Measurements from ENCODE around the gene DCAF8. TPM values are rescaled to one million over a fixed set of nuclear protein-coding genes. Genes with fewer than 3 reads are reported as not detected.

DCAF8 gene
- total RNA-seq, 1 donor from 2014 or later, result 172 TPM

- ChIA-PET POLR2A (no interaction called here), CTCF (interaction anchor here (2.3 kb wide), 1 partner anchor 28 kb away, joined by 9 read pairs; no protein-coding TSS in a partner anchor)
- TF ChIP-seq, protein P1, sequence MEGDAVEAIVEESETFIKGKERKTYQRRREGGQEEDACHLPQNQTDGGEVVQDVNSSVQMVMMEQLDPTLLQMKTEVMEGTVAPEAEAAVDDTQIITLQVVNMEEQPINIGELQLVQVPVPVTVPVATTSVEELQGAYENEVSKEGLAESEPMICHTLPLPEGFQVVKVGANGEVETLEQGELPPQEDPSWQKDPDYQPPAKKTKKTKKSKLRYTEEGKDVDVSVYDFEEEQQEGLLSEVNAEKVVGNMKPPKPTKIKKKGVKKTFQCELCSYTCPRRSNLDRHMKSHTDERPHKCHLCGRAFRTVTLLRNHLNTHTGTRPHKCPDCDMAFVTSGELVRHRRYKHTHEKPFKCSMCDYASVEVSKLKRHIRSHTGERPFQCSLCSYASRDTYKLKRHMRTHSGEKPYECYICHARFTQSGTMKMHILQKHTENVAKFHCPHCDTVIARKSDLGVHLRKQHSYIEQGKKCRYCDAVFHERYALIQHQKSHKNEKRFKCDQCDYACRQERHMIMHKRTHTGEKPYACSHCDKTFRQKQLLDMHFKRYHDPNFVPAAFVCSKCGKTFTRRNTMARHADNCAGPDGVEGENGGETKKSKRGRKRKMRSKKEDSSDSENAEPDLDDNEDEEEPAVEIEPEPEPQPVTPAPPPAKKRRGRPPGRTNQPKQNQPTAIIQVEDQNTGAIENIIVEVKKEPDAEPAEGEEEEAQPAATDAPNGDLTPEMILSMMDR (IDR thresholded peaks at IDR 0.05), result no peak
- Mint-ChIP-seq H3K36me3 (ENCODE audit: low read depth) (peaks cover 33% of the 10 kb centered on the region), H3K27me3 (no peaks in the 10 kb centered on the region), H3K27ac (no peak overlapping the region), H3K4me3 (no peak overlapping the region), H3K9me3 (no peaks in the 10 kb centered on the region), H3K4me1 (no peaks in the 10 kb centered on the region)
- intact Hi-C loops (cut with micrococcal nuclease), result no loop called here
- no peak for ATAC-seq (ENCODE audit: low read depth)
- DNase-seq, result no peak
Measured at GRCh38 chr1:160224606-160225005, 37.7 kb downstream of the DCAF8 start.

DNA sequence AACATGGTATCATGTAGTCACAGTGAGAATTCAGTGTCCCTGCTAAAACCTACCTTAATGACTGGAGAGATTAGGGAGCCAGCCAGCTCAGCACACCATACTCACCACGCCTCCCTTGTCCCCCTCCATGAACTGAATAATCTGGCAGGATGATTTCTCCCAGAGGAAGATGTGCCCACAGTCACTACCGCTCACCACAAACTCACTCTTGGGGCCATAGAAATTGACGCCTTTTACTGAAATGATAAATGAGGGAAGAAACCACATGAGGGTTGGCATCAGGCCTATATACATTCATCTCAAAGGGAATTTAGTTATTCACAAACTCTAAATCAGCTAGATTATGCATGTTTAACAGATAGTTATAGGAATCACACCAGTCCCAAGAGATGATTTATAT is 39.8 kb downstream of the DCAF8 start:
- H3K27me3 Mint-ChIP-seq, result no peaks in the 10 kb centered on the region
- no peaks in the 10 kb centered on the region for H3K4me1 Mint-ChIP-seq
- no peak overlapping the region for H3K27ac Mint-ChIP-seq
- TF ChIP-seq, protein P1 (IDR thresholded peaks at IDR 0.05), result no peak
- H3K9me3 Mint-ChIP-seq, result no peaks in the 10 kb centered on the region
- peaks cover 38% of the 10 kb centered on the region for H3K36me3 Mint-ChIP-seq (ENCODE audit: low read depth)
- intact Hi-C loops (cut with micrococcal nuclease), result no loop called here
- ATAC-seq (ENCODE audit: low read depth) (no peak), DNase-seq (no peak)
- CTCF ChIA-PET, result interaction anchor here (1.1 to 2.5 kb wide), 2 partner anchors 29 to 30 kb away, joined by 3 to 6 read pairs; no protein-coding TSS in a partner anchor
- POLR2A ChIA-PET, result no interaction called here
- no peak overlapping the region for H3K4me3 Mint-ChIP-seq

- Mint-ChIP-seq H3K9me3 (no peaks in the 10 kb centered on the region), H3K4me3 (no peak overlapping the region), H3K27me3 (no peaks in the 10 kb centered on the region), H3K27ac (no peak overlapping the region), H3K4me1 (no peaks in the 10 kb centered on the region), H3K36me3 (ENCODE audit: low read depth) (peaks cover 48% of the 10 kb centered on the region)
- TF ChIP-seq, protein P1 (IDR thresholded peaks at IDR 0.05), result no peak
- ATAC-seq (ENCODE audit: low read depth), result no peak
- intact Hi-C loops (cut with micrococcal nuclease), result no loop called here
- ChIA-PET CTCF (interaction anchor here (1.9 to 4.6 kb wide), 3 partner anchors 29 to 156 kb away, joined by 6 to 74 read pairs (median 26); partner anchors contain the start of gene CASQ1), POLR2A (interaction anchor here (1.2 kb wide), 1 partner anchor 28 kb away, joined by 3 read pairs; no protein-coding TSS in a partner anchor)
- no peak for DNase-seq
Measured at GRCh38 chr1:160221089-160221488, 41.3 kb downstream of the DCAF8 start.

- no peaks in the 10 kb centered on the region for H3K27me3 Mint-ChIP-seq
- ChIA-PET POLR2A (interaction anchor here (0.5 to 2.6 kb wide), 6 partner anchors 9 to 28 kb away, joined by 3 to 14 read pairs (median 4); partner anchors contain the start of gene PEA15), CTCF (interaction anchor here (1.0 to 4.6 kb wide), 14 partner anchors 9 to 156 kb away, joined by 3 to 74 read pairs (median 6); partner anchors contain the start of gene CASQ1)
- TF ChIP-seq, protein P1 (IDR thresholded peaks at IDR 0.05), result no peak
- intact Hi-C loops (cut with micrococcal nuclease), result no loop called here
- no peak overlapping the region for H3K27ac Mint-ChIP-seq
- H3K36me3 Mint-ChIP-seq (ENCODE audit: low read depth), result peaks cover 56% of the 10 kb centered on the region
- DNase-seq (no peak), ATAC-seq (ENCODE audit: low read depth) (no peak)
- no peaks in the 10 kb centered on the region for H3K4me1 Mint-ChIP-seq
- H3K4me3 Mint-ChIP-seq, result no peak overlapping the region
- H3K9me3 Mint-ChIP-seq, result no peaks in the 10 kb centered on the region
Measured at GRCh38 chr1:160220301-160220700, 42.0 kb downstream of the DCAF8 start.

DNA sequence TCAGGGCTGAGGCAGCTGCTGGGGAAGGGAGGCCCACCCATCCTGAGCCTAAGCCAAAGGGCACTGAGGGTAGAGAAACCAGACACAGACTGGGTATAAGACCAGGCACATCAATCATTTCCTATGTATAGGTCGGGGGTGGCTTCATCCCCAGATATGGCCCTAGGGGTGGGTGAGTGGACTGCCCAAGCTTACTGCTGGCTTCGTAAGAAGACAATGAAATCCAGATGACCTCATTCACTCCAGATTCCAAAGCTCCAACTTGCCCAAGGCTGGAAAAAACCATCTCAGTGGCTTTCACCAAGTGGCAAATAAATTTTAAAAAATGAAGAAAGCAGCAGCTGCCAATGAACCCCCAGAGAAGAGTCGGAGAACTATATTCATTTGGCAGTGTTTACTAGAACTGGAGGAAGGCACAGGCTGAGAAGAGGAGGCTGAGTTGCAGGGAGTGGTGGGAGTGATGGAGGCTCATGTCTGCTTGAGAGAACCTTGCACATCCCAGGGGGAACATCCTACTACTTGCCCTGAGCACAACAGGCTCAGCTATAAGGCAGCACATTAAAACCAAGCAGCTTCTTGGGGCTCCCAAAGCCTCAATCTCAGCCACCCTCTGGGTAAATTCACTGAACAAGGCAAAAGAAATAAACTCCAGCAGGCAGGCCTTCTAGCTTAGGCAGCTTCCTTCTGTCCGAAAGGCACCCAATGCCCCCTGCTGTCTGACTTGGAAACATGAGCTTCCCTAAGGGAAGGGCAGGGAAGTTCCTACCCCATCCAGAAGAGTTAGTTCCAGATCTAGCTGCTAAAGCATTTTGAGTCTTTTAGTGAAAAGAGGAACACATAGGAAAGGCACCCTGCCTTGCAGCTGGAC is 43.1 kb downstream of the DCAF8 start:
- ATAC-seq (ENCODE audit: low read depth) (no peak), DNase-seq (no peak)
- ChIA-PET POLR2A (interaction anchor here (0.5 to 2.6 kb wide), 4 partner anchors 12 to 27 kb away, joined by 3 to 14 read pairs (median 4); partner anchors contain the start of gene PEA15), CTCF (interaction anchor here (0.6 to 4.6 kb wide), 18 partner anchors 9 to 279 kb away, joined by 3 to 74 read pairs (median 5); partner anchors contain the start of gene CASQ1)
- intact Hi-C loops (cut with micrococcal nuclease), result loop anchor here (1.0 kb wide), 1 partner anchor 26 kb away; no protein-coding TSS in a partner anchor
- no peaks in the 10 kb centered on the region for H3K4me1 Mint-ChIP-seq
- peak overlapping the region; percentile 20 for H3K27ac Mint-ChIP-seq
- H3K9me3 Mint-ChIP-seq, result no peaks in the 10 kb centered on the region
- TF ChIP-seq, protein P1 (IDR thresholded peaks at IDR 0.05), result no peak
- H3K4me3 Mint-ChIP-seq, result no peak overlapping the region
- no peaks in the 10 kb centered on the region for H3K27me3 Mint-ChIP-seq
- H3K36me3 Mint-ChIP-seq (ENCODE audit: low read depth), result peaks cover 66% of the 10 kb centered on the region
